ENCODE data around the gene TBC1D8.

DNA sequence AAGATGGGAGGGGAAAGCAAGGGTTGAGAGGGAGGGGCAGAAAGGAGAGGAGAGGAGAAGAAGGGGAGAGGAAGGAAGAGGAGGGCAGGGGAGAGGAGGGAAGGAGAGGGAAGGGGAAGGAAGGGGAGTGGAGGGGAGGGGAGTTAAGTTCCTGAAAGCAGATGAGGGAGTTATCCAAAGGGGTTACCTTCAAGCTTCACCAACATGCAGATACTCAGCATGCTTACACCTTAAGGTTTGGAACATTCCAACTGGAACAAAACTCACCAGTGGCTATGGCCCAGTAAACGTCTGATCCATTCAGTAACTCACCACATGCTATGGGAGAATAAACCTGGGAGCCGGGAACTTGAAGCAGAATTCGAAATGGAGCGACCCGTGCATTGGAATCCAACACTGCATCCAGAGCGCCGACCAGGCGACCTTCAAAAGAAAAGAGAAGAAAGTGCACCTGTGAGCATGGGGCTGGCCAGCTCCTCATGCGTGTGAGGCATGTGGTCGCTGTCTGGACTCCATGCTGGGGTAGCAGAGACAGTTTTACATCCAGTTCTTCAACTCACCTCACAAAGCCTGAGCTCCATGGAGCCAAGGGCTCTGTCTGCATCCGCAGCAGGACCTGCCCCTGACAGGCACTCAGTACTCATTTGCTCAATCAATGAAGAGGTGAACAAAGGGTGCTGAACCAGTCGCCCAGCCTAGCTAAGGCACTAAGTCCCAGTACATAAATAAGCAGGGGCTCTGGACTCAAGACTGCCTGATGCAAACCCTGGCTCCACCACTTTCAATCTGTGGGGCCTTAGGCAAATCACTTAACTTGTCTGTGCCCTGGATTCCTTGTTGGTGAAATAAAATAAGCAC, 61.0 kb downstream of the TBC1D8 start:
- TF ChIP-seq POLR2A (IDR thresholded peaks at IDR 0.05; ENCODE audit: low read depth, low read length) (no peak), TAF1 (IDR thresholded peaks at IDR 0.05; ENCODE audit: borderline replicate concordance, low read depth, low read length) (no peak)
